HUES48 (cell line): ENCODE results near the gene RUVBL2.
A peak's percentile ranks its signal among the peaks of the same experiment; 100 is the strongest.
"Not testable (repeated sequence)": the region's sequence is repeated elsewhere in the genome, so short reads cannot be mapped to it uniquely, and the experiment has no call there.

Source experiments
- H3K27ac ChIP-seq: one replicate; pipeline ENCODE4 v1.7.0; 2013; ENCODE audit warnings: low read depth, low read length, inconsistent platforms
- H3K27me3 ChIP-seq: 2 replicates; pipeline ENCODE4 v1.6.1; 2013; ENCODE audit warnings: mild to moderate bottlenecking, low read length; ENCODE audit not compliant: control insufficient read depth, insufficient read depth
- H3K36me3 ChIP-seq: 2 replicates; pipeline ENCODE4 v1.6.1; 2013; ENCODE audit warnings: low read length; ENCODE audit not compliant: control insufficient read depth, insufficient read depth
- H3K4me1 ChIP-seq: 2 replicates; pipeline ENCODE4 v1.6.1; 2013; ENCODE audit warnings: mild to moderate bottlenecking, low read length; ENCODE audit not compliant: control insufficient read depth, insufficient read depth
- H3K4me3 ChIP-seq: 2 replicates; pipeline ENCODE4 v1.5.1; 2013; ENCODE audit warnings: mild to moderate bottlenecking, low read depth, low read length
- H3K9ac ChIP-seq: 2 replicates; pipeline ENCODE4 v1.6.1; 2013; ENCODE audit warnings: mild to moderate bottlenecking, low read depth, low read length, moderate library complexity
- H3K9me3 ChIP-seq: 2 replicates; pipeline ENCODE4 v1.6.1; 2013; ENCODE audit warnings: low read length; ENCODE audit not compliant: control insufficient read depth, insufficient read depth

Gene RUVBL2

GRCh38 chr19:49038557-49039276 is 45.0 kb downstream of the RUVBL2 start:
- H3K27ac ChIP-seq, H3K4me1 ChIP-seq, H3K9me3 ChIP-seq, H3K9ac ChIP-seq, H3K36me3 ChIP-seq, H3K27me3 ChIP-seq, H3K4me3 ChIP-seq: not testable (repeated sequence)

- H3K27me3 ChIP-seq, H3K36me3 ChIP-seq, H3K9me3 ChIP-seq, H3K9ac ChIP-seq, H3K27ac ChIP-seq, H3K4me3 ChIP-seq, H3K4me1 ChIP-seq: not testable (repeated sequence)
These were observed 46.0 kb downstream of the RUVBL2 start for GRCh38 chr19:49039736-49040135.

- no peak overlapping the region for H3K9ac ChIP-seq
- H3K27ac ChIP-seq: no peak overlapping the region
- H3K27me3 ChIP-seq: no peaks in the 10 kb centered on the region
- no peaks in the 10 kb centered on the region for H3K9me3 ChIP-seq
- no peak overlapping the region for H3K4me3 ChIP-seq
- no peaks in the 10 kb centered on the region for H3K4me1 ChIP-seq
- no peaks in the 10 kb centered on the region for H3K36me3 ChIP-seq
These were observed 48.5 kb downstream of the RUVBL2 start for GRCh38 chr19:49042177-49042576.

GRCh38 chr19:49042666-49043065 is 49.0 kb downstream of the RUVBL2 start:
- not testable (repeated sequence) for H3K36me3 ChIP-seq, H3K27ac ChIP-seq, H3K4me3 ChIP-seq, H3K9ac ChIP-seq, H3K9me3 ChIP-seq, H3K27me3 ChIP-seq, H3K4me1 ChIP-seq

GRCh38 chr19:49043548-49043947 is 49.9 kb downstream of the RUVBL2 start, which contains the start of gene CGB5:
CGB5 (plus strand) TSS chr19:49043848; CDS start chr19:49044210, 362 bp downstream.
- H3K27ac ChIP-seq, H3K9ac ChIP-seq, H3K27me3 ChIP-seq, H3K9me3 ChIP-seq, H3K4me1 ChIP-seq, H3K36me3 ChIP-seq, H3K4me3 ChIP-seq: not testable (repeated sequence)

- H3K9me3 ChIP-seq, H3K9ac ChIP-seq, H3K27me3 ChIP-seq, H3K27ac ChIP-seq, H3K36me3 ChIP-seq, H3K4me3 ChIP-seq, H3K4me1 ChIP-seq: not testable (repeated sequence)
These were observed 55.3 kb downstream of the RUVBL2 start, which contains the start of gene CGB8 for GRCh38 chr19:49049011-49049410. CGB8 (minus strand) TSS chr19:49049111; CDS start chr19:49048739, 372 bp downstream.

GRCh38 chr19:49049834-49050233 is 56.1 kb downstream of the RUVBL2 start:
- not testable (repeated sequence) for H3K27ac ChIP-seq, H3K9ac ChIP-seq, H3K9me3 ChIP-seq, H3K27me3 ChIP-seq, H3K4me1 ChIP-seq, H3K36me3 ChIP-seq, H3K4me3 ChIP-seq

GRCh38 chr19:49050376-49051033 is 56.8 kb downstream of the RUVBL2 start:
- H3K4me3 ChIP-seq, H3K4me1 ChIP-seq, H3K27ac ChIP-seq, H3K9me3 ChIP-seq, H3K27me3 ChIP-seq, H3K36me3 ChIP-seq, H3K9ac ChIP-seq: not testable (repeated sequence)

- no peak overlapping the region for H3K27ac ChIP-seq
- no peak overlapping the region for H3K9ac ChIP-seq
- H3K4me3 ChIP-seq: peak overlapping the region; percentile 58
- H3K9me3 ChIP-seq: no peaks in the 10 kb centered on the region
- peaks cover 47% of the 10 kb centered on the region for H3K27me3 ChIP-seq
- no peaks in the 10 kb centered on the region for H3K36me3 ChIP-seq
- peaks cover 13% of the 10 kb centered on the region for H3K4me1 ChIP-seq
These were observed 62.6 kb downstream of the RUVBL2 start for GRCh38 chr19:49056101-49056901.

- H3K27me3 ChIP-seq: peaks cover 47% of the 10 kb centered on the region
- H3K9ac ChIP-seq, H3K36me3 ChIP-seq, H3K27ac ChIP-seq, H3K9me3 ChIP-seq: not testable (repeated sequence)
- H3K4me3 ChIP-seq: peak overlapping the region; percentile 58
- H3K4me1 ChIP-seq: peaks cover 13% of the 10 kb centered on the region
These were observed 63.4 kb downstream of the RUVBL2 start for GRCh38 chr19:49056902-49057596.
